HG02981 (cell line): ENCODE measurements around the gene LHX6.

Source experiments
- ATAC-seq: cut with Tn5 transposase; IDR thresholded peaks from one replicate; pipeline ENCODE4 v1.9.1; 2021; ENCODE audit warnings: mild to moderate bottlenecking, moderate library complexity; ENCODE audit not compliant: unreplicated experiment

The LHX6 gene

DNA sequence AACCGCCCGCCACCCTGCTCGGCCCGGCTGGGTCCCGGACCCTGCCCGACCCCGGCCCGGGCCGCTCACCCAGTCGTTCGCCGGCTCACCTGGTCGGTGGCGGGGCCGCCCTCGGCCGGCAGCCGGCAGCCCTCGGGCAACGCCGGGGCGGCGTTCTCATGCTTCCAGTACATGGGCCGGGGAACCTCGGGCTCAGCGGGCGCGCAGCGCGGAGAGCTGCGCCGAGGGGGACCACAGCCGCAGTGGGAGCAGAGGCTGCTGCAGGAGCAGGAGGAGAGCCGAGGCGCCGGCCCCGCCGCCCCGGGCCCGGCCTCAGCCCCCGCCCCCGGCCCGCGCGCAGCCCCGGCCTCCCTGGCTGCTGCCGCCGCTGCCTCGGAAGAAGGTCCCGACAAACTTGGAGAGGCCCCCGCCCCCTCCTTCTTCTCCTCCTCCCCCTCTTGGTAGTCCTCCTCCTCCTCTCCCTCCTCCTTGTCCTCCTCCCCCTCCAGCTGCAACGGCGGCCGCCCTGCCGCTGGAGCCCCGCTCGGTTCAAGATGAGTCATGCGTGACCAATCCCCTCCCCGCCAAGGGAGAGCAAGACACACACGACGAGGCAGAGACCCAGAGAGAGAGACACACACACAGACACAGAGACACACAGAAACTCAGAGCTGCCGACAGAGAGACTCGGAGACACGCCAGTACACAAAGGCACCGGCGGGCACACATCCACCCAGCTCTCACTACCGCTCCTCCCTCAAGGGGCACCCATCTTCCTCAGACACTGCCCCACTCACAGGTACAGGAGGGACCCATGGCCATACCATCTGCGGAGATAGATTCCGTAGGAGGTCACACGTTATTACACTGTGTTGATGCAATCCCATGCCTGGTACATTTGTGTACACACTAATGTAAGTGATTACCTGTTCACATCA lies at the start of gene LHX6:
Gene LHX6 (minus strand): TSS at position 390 of the 917 bp plus-strand sequence. CDS start 217 bp downstream, at position 173.
- no peak for ATAC-seq

DNA sequence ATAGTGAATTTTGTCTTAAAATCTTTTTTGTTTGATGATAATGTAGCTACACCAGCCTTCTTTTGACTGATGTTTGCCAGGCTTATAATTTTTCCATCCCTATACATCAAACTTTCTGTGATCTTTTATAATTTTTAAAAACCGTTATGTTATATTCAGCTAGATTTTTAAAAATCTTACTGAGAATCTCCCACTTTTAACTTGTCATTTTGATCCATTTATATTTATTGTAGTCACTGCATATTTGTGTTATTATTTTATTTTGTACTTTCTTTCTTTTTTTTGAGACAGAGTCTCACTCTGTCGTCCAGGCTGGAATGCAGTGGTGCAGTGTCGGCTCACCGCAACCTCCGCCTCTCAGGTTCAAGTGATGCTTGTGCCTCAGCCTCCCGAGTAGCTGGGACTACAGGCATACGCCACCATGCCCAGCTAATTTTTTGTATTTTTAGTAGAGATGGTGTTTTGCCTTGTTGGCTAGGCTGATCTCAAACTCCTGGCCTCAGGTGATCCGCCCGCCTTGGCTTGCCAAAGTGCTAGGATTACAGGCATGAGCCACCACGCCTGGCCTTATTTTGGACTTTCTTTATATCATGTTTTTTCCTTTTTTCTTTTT lies 48.6 kb upstream of the LHX6 start:
- no peak for ATAC-seq

DNA sequence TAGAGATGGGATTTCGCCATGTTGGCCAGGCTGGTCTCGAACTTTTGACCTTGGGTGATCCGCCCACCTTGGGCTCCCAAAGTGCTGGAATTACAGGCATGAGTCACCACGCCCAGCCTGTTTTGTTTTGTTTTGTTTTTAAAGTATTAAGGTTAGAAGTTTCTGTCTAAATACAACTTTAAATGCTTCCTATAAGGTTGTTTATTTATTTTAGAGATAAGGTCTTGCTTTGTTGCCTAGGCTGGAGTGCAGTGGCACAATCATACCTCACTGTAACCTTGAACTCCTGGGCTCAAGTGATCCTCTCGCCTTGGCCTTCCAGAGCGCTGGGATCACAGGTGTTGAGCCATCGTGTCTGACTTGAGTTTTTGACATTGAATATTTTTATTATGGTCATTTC lies 47.3 kb upstream of the LHX6 start:
- ATAC-seq: no peak

DNA sequence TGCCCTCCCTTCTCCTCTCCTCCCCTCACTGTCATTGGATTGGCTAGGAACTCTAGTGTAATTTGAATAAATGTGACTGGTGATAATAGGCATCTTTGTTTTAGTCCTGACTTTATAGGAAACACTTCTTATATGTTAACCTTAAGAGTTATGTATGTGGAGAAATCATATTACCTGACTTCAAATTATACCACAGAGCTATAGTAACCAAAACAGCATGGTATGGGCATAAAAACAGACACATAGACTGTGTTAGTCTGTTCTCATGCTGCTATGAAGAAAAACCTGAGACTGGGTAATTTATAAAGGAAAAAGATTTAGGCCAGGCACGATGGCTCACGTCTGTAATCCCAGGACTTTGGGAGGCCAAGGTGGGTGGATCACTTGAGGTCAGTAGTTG lies 45.3 kb upstream of the LHX6 start:
- ATAC-seq: no peak

DNA sequence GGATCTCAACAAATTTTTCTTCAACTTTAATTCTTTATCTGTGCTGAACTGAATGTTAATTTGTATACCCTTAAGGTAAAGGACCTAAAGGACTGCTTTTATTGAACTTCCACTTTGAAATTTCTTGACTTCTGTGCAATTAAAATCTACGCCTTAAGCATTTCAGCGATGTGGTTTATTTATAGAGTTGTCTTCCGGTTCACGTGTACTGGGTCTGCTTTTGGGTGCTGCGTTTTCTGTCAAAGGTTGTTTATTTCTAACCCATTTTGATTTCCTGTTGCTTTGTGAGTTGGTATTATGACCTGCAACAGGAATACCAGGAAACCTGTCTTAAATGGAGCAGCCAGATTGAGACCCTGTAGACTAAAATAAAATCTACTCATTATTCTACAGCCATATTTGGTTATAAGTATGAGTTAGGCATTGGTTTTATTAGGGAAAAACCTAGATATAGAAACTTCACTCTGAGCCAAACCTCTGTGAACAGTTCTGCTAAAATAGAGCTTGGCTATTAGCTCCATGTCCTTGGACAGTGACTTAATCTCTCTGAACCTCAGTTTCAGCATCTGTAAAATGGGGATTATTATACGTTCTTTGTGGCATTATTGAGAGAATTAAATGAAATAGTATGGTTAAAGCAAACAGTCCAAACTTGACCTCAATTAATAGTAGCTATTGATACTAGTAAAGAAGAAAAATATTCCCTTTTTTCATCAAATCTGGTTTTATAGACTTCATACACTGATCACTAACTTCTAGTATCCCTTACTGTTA lies 39.5 kb upstream of the LHX6 start:
- ATAC-seq: no peak

DNA sequence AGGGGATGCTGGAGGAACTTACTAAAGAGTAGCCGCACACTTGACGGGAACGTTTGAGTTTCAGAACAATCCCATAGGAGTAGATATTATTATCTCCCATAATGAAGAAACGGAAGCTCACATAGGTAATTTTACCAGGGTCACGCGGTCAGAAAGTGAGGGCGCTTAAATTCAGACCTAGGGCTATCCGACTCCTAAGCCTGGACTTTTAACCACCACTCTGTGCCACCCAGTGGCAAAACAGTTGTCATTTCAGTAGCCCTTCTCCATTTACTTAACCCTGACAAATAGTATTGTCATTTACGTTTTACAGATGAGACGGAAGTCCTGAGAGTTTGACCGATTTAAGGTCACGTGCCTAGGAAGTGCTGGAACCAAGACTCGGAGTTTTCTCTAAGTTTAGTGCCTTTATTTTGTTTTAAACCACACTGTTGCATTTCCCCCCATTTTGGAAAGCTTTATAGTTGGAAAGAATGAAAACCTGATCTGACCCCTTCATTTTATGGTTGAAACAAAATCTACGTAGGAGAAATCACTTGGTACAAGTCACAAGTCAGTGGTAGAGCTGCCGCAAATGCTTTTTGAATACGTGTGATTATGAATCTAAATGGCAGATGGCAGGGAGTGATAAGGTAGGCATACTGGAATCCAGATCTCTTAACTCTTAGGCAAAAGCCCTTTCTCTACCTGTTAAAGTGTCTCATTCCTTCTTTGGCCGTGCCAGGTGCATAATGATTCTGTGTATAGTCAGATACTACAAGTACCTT lies 36.6 kb upstream of the LHX6 start:
- peak; percentile 26 for ATAC-seq

DNA sequence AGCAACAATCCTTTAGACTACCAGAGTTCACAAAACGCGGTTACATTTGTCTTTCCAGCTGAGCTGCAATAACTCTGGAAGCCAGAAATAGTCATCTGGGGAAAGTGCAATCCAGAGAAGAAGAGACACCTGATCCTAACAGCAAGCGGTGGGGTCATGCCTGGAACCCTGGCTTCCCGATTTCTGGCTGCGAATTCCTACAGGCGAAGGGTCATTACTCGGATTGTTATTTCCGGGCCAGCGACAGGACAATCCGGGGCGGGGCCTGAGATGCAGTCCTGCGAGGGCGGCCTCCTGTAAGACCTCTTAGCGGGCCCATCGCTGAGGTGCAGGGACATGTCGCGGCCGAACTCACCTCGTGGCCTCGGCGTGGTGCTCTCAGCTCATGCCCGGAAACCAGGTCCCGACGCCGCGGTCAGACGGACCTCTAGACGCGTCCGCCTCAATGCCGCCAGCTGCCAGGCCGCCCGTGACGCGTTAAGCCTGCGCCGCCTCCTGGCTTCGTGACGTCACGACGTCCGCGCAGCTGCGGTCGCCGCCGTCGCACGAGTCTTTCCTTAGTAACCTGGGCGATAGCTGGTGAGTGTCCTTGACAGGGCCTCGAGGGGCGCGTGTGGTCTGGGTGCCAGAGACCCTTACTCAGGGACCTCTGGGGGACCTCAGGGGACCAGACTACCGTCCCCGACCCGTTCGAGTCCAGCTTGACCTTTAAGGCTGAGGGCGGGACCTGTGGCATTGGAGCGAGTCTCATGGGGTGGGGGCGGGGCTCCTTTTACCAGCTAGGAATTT lies 35.8 kb upstream of the LHX6 start, which contains the start of the genes MRRF and RBM18:
Gene MRRF (plus strand): TSS at position 523 of the 789 bp plus-strand sequence. CDS start 6,010 bp downstream, outside the sequence.
Gene RBM18 (minus strand): TSS at position 481 of the 789 bp plus-strand sequence. CDS start 3,348 bp downstream, outside the sequence.
- ATAC-seq: peak; percentile 89

DNA sequence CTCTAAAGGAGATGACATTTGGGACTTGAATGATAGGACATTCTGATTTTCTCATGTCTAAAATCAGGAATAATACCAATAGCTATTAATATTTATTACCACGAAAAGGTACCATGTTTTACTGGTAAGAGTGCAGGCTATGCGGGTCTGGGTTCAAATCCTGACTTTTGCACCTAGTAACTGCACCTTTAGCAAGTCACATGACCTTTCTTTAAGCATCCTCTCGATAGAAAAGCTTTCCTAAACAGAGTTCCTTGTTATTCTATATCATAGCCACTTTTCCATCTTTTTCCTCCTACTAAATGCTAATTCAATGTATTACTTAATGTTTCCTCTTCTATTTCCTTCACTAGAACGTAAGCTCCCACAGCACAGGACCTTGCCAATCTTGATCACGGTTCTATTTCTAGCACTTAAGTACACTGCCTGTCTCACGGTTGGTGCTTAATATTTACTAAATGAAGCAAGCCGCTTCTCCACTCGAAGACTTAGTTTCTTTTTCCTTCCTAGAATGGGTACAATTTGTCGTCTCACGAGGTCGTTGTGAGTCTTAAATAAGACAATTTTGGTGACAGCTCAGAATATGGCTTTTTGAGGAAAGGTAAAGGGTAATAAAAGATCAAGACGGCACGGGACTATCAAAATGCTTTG lies 35.1 kb upstream of the LHX6 start:
- no peak for ATAC-seq

DNA sequence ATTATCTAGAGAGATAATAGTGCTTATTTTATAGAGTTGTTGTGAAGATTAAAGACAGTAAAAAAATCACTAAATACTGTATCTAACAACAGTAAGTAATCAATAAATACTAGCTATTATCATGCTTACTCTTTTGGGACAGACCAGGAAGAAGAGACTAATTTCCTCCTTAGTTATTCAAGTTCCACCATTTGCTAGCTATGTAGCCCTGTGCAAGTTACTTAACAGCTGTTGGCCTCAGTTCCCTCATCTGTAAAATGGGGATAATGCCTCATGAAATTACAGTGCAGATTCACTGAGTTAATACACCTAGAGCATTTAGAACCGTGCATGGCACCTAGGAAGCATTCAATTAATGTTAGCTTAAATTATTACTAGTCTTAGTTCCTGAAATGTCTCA lies 33.3 kb upstream of the LHX6 start:
- ATAC-seq: no peak

DNA sequence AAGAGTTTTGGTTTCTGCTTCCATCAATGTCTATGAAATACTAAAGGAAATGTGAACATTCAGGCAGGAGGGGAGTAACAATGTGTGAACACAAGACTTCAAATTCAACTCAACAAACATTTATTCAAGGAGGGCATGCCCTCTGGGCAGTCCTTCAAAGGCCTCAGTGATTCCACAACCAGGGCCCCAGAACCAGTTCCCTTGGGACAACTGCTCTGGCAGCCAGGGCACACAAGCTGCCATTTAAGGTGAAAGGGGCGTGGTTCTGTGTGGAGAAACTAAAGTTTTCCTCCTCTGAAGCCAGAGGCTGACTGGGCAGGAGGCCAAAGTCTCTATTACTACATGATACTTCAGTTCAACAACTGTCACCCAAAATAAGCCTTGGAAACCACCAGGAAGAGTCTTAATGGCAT lies 32.7 kb upstream of the LHX6 start:
- ATAC-seq: no peak

DNA sequence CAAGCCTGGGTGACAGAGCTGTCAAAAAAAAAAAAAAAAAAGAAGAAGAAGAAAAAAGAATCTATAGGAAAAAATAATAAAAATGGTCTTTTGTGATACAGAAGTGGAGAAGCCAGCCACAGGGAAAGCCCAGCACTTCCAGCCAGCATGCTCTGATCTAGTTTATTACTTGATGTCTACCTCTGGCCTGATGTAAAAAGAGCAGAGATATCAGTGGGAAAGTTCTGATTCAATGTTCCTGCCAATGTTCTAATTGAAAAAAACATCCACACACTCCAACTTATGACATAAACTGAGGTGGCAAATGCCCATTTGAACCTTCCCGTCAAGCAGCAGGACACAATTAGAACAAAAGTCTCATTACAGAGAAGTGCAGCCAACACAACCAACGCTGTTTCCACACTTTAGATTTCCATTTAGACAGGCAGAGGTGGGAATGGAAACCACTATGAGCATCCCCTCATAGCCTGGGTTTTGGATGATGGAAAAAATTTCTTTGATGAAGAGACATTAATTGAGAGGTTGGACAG lies 30.2 kb upstream of the LHX6 start:
- ATAC-seq: no peak

DNA sequence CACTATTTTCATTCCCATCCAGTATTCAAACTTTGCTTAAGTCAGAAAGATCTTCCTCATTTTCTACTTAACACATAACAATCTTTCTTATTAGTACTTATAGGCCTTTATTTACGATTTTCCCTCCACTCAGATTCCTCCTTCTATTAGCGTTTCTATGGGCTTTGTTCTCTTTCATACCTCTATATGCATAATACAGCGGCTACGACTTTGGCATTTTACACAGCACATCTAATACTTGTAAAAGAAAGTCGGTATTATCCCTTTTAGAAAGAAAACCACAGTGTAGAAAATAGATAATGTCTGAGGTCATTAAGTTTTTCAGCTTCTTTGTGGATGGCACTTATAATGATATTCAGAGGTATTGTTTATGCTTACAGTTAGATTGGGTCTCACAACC lies 27.4 kb upstream of the LHX6 start:
- ATAC-seq: no peak

DNA sequence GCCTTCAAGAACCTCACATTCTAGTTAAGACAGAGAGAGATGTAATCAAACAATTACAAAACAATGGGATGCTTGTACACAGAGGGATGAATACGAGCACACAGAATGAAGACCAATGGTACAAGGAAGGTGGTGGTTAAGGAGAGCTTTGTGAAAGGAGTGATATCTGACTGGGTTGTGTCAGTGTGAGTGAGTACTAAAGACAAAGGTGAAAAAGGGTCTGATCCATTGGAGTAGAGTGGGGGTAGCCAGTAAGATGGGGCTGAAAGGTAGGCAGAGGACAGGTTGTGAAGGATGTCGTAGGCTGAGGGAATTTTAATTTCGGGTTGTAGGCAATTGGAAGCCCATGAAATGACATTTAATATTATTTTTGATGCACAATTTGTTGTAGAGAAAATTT lies 26.0 kb upstream of the LHX6 start:
- no peak for ATAC-seq

DNA sequence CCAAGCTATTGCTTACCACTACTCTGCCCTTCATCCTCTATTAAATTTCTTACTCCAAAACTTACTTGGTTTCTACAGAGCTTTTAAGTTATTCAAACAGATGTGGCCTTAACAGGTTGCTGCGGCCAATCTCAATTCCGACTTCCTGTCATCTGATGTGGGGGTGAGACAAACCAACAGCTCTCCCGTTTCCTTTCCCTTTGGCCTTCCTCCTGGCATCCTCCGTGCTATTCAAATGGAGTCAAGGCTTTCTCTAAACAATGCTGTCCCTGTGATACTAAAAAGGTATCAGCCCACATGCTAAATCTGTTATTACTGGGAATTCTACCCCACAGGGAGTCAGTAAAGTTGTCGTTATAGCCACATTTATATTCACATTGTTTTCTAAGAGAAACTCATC lies 24.0 kb upstream of the LHX6 start:
- ATAC-seq: no peak

DNA sequence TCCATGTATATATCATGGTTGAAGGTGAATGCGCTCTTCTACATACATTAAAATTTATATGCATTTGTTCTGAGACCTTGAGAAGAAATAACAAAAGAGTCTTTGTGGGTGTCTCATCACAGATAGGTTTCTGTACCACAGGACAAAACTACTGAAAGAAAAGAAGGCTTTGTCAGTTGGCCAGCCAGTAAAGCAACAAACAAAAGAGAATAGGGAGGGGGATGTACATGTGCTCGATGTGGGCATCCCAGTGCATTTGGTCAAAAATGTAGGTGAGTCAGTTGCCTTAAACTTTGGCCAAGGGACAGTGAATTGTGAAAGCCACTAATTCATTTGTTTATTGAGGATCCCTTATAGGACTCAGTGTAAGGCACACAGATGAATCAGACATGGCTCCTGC lies 22.6 kb upstream of the LHX6 start:
- no peak for ATAC-seq

DNA sequence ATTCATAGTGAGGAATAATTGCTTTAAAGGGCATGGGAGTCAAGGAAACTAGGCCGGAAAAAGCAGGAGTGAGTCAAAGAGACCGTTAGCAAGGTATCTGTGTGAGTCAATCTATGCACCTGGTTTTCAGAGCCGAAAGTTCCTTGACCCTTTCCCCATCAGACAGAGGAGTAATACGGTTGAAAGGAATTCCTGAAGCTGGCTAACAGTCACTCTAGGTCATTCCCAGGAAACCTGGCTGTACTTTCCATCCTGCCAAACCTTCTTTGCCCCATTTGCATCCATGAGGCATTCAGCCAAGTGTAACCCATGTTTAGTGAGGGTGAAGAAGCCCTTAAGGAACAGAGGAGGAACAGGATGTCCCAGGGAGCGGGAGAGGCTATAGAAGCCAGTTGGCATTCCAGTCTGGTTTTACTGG lies 19.7 kb upstream of the LHX6 start:
- ATAC-seq: no peak

DNA sequence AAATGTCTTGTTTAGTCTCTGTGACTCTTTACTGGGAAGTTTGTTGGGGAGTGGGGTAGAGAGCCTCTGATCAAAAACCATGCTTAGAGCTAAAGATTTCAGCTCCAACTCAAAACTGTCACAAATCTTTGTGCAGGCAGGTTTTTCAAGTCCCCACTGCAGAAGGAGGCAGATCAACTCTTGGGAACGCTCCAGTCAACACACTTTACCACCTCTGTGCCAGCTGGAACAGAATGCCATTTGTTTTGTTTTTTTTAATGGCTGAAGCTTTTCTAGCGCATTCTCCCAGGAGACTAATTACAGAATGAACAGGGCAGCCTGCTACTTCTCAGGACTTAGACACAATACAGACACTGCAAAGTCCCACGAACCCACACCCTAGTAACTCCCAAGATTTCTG lies 17.9 kb upstream of the LHX6 start:
- no peak for ATAC-seq

DNA sequence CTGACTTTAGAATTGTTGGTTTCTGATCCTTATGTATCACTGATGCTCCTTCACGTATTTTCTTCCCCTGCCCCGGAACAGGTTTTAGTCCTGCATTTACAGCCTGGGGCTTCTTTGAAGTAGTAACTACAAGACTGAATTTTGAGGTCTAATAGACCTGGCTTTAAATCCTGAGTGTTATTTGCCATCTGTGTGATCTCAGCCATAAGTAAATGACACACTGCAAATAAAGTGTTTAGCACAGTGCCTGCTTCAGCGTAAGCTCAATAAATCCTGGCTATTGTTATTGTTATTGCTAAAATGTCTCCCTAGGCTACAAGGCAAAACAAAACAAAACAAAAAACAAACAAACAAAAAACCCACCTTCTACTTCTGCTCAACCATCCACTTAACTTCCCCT lies 15.6 kb upstream of the LHX6 start:
- no peak for ATAC-seq

DNA sequence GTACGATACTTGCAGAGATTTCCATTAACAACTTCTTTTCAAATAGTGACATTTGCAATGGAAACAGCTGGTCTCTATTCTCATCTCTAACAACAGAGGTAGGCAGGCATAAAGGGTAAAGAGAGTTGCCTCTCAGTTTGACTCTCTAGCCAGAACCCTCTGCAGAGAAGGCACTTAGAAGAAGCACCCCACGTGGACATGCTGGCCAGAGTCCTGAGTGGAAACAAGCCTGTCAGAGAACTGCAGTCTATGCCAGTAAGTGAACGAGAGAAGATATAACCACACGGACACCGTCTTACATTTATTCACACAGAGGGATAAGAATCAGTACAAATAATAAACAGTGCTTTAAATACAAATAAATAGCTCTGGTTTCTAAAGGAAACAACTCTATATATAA lies 11.0 kb upstream of the LHX6 start:
- ATAC-seq: no peak
